GM12878 (cell line): ENCODE data around the gene MAST4.

Experiments
- POLR2A ChIP-seq: IDR thresholded peaks from 2 replicates; pipeline ENCODE4 v1.6.1; 2011; ENCODE audit warnings: low read depth, mild to moderate bottlenecking, low read length
- SMARCA5 ChIP-seq: fragments of 450-650 bp; IDR thresholded peaks from 2 replicates; pipeline ENCODE4 v1.6.1; 2017; ENCODE audit warnings: mild to moderate bottlenecking
- ZNF207 ChIP-seq: fragments of 450-650 bp; IDR thresholded peaks from 2 replicates; pipeline ENCODE4 v1.6.1; 2014; ENCODE audit warnings: antibody characterized with exemption, mild to moderate bottlenecking, borderline replicate concordance
- TF ChIP-seq, protein P1 (sequence below), 3 experiments: IDR thresholded peaks in 2 of 3; conservative IDR thresholded peaks in 1 of 3; 2 replicates each; pipeline ENCODE4 v1.5.1; 2011; ENCODE audit warnings: low read depth in 3 of 3, low read length in 3 of 3, mild to moderate bottlenecking in 3 of 3, control low read depth in 2 of 3, moderate library complexity in 2 of 3, inconsistent platforms in 1 of 3, mixed read lengths in 1 of 3; ENCODE audit not compliant: control insufficient read depth in 2 of 3, insufficient read depth in 1 of 3; ENCODE audit errors: extremely low read depth in 1 of 3

DNA sequence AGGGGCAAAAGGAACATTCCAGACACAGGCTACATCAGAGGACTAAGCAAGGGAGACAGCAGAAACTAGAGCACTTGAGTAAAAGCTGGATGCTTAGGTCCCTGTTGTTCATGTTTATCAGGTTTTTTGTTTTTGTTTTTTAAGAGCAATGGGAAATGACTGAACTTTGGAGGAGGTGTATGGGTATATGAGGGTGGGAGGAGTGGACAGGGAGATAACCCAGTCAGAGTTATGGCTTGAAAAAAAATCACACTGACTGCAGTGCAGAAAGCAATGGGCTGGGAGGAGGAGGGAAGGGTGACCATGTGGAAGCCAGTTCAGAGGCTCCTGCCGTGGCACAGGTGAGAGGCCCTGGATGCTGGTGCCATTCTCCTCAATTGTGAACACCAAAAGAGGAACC, 522.8 kb downstream of the MAST4 start:
- TF ChIP-seq ZNF207 (no peak), SMARCA5 (no peak), POLR2A (no peak)
- TF ChIP-seq, protein P1, sequence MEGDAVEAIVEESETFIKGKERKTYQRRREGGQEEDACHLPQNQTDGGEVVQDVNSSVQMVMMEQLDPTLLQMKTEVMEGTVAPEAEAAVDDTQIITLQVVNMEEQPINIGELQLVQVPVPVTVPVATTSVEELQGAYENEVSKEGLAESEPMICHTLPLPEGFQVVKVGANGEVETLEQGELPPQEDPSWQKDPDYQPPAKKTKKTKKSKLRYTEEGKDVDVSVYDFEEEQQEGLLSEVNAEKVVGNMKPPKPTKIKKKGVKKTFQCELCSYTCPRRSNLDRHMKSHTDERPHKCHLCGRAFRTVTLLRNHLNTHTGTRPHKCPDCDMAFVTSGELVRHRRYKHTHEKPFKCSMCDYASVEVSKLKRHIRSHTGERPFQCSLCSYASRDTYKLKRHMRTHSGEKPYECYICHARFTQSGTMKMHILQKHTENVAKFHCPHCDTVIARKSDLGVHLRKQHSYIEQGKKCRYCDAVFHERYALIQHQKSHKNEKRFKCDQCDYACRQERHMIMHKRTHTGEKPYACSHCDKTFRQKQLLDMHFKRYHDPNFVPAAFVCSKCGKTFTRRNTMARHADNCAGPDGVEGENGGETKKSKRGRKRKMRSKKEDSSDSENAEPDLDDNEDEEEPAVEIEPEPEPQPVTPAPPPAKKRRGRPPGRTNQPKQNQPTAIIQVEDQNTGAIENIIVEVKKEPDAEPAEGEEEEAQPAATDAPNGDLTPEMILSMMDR (IDR thresholded peaks at IDR 0.05 in 2 of 3, conservative IDR thresholded peaks at IDR 0.05 in 1 of 3; ENCODE audit: control insufficient read depth in 2 of 3, extremely low read depth in 1 of 3, insufficient read depth in 1 of 3, low read depth in 3 of 3, low read length in 3 of 3) = no peak
